Measurements from ENCODE around the gene GDF15.

GDF15 gene

DNA sequence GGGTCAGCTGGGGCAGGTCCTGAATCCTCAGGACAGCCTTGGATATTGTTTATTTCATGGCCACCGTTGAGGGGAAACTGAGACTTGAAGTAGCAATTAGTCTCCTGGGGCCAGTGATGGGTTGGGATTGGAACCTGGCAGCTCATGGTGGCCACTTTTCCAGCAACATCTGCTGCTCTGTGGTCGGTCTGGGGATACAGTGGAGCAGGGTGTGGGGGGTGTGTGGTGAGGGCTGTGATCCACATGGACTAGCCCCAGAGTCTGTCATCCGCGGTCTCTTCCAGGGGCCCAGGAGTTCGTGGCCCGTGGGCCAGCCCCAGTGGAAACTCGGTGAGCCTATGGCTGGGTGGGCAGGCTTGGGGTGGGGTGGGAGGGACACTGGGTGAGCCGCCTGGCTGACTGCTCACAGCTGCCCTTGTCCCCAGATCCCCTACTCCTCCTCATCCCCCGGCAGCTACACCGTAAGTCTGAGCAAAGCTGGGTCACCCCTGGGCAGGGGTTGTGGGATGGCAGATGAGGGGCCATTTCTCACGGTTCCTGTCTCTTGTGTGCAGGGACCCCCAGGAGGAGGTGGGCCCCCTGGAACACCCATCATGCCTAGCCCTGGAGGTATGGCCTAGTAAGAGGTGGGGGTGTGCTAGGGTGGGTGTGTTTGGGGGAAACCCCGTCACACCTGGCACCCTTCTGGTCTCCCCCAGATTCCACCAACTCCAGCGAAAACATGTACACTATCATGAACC lies 46.5 kb downstream of the GDF15 start:
- no peak for DNase-seq

- DNase-seq = no peak
These were observed 47.2 kb downstream of the GDF15 start for GRCh38 chr19:18433015-18433691.

DNA sequence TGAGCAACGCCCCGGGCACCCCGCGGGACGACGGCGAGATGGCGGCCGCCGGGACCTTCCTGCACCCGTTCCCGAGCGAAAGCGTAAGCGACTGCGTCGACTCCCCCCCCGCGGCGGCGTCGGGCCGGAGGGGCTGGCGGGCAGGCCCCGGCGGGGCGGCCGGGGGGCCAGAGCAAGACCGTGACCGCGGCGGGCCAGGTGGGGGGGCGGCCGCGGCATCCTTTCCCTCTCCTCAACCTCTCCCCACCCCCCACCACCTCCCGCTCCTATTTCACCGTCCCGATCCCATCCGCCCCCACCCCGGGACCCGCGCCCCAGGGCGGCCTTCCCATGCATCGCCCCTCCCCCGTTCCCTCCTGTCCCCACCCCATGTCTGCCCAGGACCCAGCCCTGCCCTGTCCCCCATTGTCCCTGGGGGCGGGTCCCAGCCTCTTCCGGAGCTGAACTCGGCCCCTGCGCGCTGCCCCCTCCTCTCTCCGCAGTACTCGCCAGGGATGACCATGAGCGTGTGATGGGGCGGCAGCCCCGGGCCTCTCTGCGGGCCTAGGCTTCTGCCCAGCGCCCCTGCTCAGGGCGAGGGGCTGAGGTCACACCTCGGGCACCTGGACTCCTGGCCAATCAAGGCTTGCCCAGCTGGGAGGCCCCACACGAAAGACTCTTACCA lies 47.9 kb downstream of the GDF15 start:
- no peak for DNase-seq

- no peak for DNase-seq
These were observed 48.6 kb downstream of the GDF15 start for GRCh38 chr19:18434411-18435175.

- no peak for DNase-seq
These were observed 49.4 kb downstream of the GDF15 start for GRCh38 chr19:18435178-18435841.

- no peak for DNase-seq
These were observed 50.1 kb downstream of the GDF15 start for GRCh38 chr19:18435842-18436670.

- DNase-seq = peak; percentile 61
These were observed 50.9 kb downstream of the GDF15 start for GRCh38 chr19:18436671-18437490.

DNA sequence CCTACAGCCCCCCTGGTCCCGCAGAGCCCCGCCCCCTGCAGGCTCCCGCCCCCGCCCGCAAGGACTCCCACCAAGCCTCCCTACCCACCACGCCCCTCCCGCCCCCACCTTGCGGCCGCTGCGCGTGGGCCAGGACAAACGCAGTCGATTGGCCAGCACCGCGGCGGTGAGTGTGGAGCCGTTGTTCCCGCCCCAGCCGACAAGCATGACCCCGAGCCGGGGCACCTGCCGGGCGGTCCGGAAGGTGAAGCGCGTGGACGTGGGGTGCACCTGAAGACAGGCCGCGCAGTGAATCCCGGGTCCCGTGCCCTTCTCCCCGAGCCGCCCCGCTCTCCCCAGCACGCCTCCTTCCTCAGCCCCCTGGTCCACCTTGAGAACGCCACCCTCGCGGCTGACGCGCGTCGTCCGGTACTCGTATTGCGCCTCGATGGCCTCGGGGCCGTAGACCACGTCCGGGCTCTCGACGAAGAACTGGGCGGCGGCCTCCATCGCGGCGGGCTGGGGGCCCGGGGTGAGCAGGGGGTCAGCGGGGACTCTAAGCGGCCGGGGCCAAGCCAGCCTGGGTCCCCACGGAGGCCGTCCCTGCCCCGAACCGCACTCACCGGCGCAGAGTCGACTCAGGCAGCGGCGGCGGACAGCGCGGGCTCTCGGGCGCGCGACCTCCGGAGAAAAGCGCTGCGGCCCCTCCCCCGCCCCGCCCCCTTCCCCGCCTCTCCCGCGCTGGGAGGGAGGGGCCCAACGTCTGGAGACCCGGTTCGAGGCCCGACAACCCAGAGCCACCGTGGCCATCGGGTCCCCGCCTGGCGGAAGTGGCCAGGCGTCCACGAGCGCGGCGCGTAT lies 51.8 kb downstream of the GDF15 start, which contains the start of gene ISYNA1:
Gene ISYNA1 (minus strand): TSS at position 643 of the 840 bp plus-strand sequence. CDS start 154 bp downstream, at position 489.
- DNase-seq = peak; percentile 50

DNA sequence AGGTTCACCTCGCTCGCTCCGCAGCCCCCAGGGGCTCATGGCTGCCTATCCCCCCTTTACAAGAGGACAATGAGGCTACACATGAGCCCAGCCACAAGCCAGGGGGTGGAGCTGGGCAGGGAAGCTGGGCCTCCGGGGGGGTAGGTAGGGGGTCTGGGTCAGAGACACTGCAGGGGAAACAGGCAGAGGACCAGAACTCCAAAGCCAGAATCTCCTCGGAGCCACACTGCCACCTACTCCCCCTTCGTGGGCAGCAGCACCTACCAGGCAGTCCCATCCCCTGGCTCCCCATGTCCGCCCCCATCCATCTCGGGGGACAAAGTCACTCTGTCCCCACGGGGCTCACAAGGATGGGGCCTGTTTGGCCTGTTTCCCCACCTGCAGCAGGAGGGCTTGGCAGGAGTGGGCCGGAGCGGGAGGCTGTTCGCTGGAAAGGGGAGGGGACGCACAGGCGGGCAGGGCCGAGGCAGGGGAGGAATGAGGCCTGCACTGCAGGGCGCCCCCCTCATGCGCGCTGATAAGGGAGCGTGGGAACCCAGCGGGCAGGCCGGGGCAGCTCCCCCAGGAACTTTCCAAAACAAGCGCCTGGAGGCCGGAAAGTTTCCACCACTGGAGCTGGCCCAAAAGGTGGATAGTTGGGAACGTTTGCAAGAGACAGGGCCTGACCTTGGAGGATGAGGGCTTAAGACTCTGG lies 52.5 kb downstream of the GDF15 start:
- DNase-seq = no peak
